HCT116 (cell line): Measurements from ENCODE around the gene RAC2. TPM values are rescaled to one million over a fixed set of nuclear protein-coding genes. Genes with fewer than 3 reads are reported as not detected.

Experiments
- ATAC-seq: fragments of 200-7000 bp; cut with Tn5 transposase; 2 replicates; pipeline ENCODE4 v1.9.1; 2020; ENCODE audit warnings: mild to moderate bottlenecking, moderate library complexity
- BruUV-seq: library from RNA; stranded (reverse); fragments of 400-500 nt; replicated peaks from 2 replicates; lab custom pipeline; 2021; lab: Mats Ljungman, UMichigan
- CTCF ChIA-PET: fragments of 300-600 bp; sonication (Branson Sonifier 250); formaldehyde crosslinking; loops from one replicate; lab custom pipeline; 2021; ENCODE audit warnings: antibody characterized with exemption; lab: Charles Lee
- POLR2A ChIA-PET: fragments of 300-600, 350-600 bp; sonication (Branson Sonifier 250); formaldehyde crosslinking; loops from one replicate; lab custom pipeline; 2021; ENCODE audit warnings: antibody characterized with exemption; lab: Charles Lee
- RAD21 ChIA-PET, 2 experiments: fragments of 300-600 bp; sonication (Branson Sonifier 250); formaldehyde crosslinking; loops; one replicate each; lab custom pipeline; 2023; ENCODE audit warnings: low total read pairs in 2 of 2; ENCODE audit not compliant: uncharacterized antibody in 2 of 2, unreplicated experiment in 2 of 2, low non-redundant PET in 1 of 2; lab: Charles Lee
- DNase-seq: peaks from one replicate; pipeline ENCODE4 v3.0.0-alpha.2; 2010; ENCODE audit warnings: low read depth, low spot score
- H2AFZ ChIP-seq: fragments of 200-600 bp; shearing (Covaris generic), sonication (generic); 2 replicates; pipeline ENCODE4 v1.6.1; 2017; ENCODE audit warnings: low read depth, mixed run types, mixed read lengths, antibody characterized with exemption, low read length; ENCODE audit not compliant: poor library complexity, severe bottlenecking
- H3K27ac ChIP-seq: 2 replicates; pipeline ENCODE4 v1.5.1; 2012; ENCODE audit warnings: low read depth, low read length
- H3K27me3 ChIP-seq: fragments of 200-600 bp; sonication (generic); 2 replicates; pipeline ENCODE4 v1.6.1; 2016; ENCODE audit warnings: mixed run types, low read length, mixed read lengths; ENCODE audit not compliant: insufficient read depth
- H3K36me3 ChIP-seq, 2 experiments: fragments of 200-500 bp in 1 of 2; fragments of 200-600 bp in 1 of 2; sonication (Bioruptor generic) in 1 of 2; sonication (generic) in 1 of 2; 2 replicates each; pipeline versions ENCODE4 v1.5.1 to v1.6.1; 2014 to 2016; ENCODE audit warnings: low read length in 2 of 2, inconsistent platforms in 1 of 2, mixed read lengths in 1 of 2, mixed run types in 1 of 2; ENCODE audit not compliant: insufficient read depth in 2 of 2, control insufficient read depth in 1 of 2
- H3K4me1 ChIP-seq, 2 experiments: fragments of 200-600 bp in 1 of 2; sonication (generic) in 1 of 2; 2 replicates each; pipeline versions ENCODE4 v1.5.1 to v1.6.1; 2012 to 2017; ENCODE audit warnings: low read length in 2 of 2, inconsistent platforms in 1 of 2, mild to moderate bottlenecking in 1 of 2, mixed read lengths in 1 of 2, mixed run types in 1 of 2, moderate library complexity in 1 of 2; ENCODE audit not compliant: insufficient read depth in 2 of 2, control insufficient read depth in 1 of 2
- H3K4me2 ChIP-seq: fragments of 200-600 bp; sonication (generic); 2 replicates; pipeline ENCODE4 v1.6.1; 2017; ENCODE audit warnings: mixed run types, low read length, mixed read lengths
- H3K4me3 ChIP-seq, 2 experiments: fragments of 200-600 bp in 1 of 2; sonication (generic) in 1 of 2; replicated peaks in 1 of 2; 2 replicates each; pipeline ENCODE4 v1.5.1; 2011 to 2016; ENCODE audit warnings: low read length in 2 of 2, control low read depth in 1 of 2, low read depth in 1 of 2, mild to moderate bottlenecking in 1 of 2, mixed read lengths in 1 of 2, mixed run types in 1 of 2
- H3K79me2 ChIP-seq: fragments of 200-600 bp; sonication (generic); 2 replicates; pipeline ENCODE4 v1.6.1; 2017; ENCODE audit warnings: mild to moderate bottlenecking, mixed run types, low read length, moderate library complexity, mixed read lengths; ENCODE audit not compliant: insufficient read depth
- H3K9ac ChIP-seq: fragments of 200-600 bp; sonication (generic); 2 replicates; pipeline ENCODE4 v1.6.1; 2016; ENCODE audit warnings: low read length, mixed read lengths
- H3K9me2 ChIP-seq: fragments of 200-600 bp; sonication (generic), shearing (Covaris generic); 2 replicates; pipeline ENCODE4 v1.6.1; 2017; ENCODE audit warnings: mixed run types, mild to moderate bottlenecking, moderate library complexity; ENCODE audit not compliant: insufficient read depth
- H3K9me3 ChIP-seq, 2 experiments: fragments of 200-500 bp in 1 of 2; fragments of 200-600 bp in 1 of 2; sonication (Bioruptor generic) in 1 of 2; sonication (generic) in 1 of 2; 2 replicates each; pipeline ENCODE4 v1.6.1; 2014 to 2017; ENCODE audit warnings: low read length in 2 of 2, mixed read lengths in 2 of 2, inconsistent platforms in 1 of 2, low read depth in 1 of 2, mild to moderate bottlenecking in 1 of 2, mixed run types in 1 of 2, moderate library complexity in 1 of 2; ENCODE audit not compliant: control insufficient read depth in 1 of 2, insufficient read depth in 1 of 2
- H4K20me1 ChIP-seq: fragments of 200-600 bp; sonication (generic), shearing (Covaris generic); 2 replicates; pipeline ENCODE4 v1.6.1; 2017; ENCODE audit warnings: mixed run types, mild to moderate bottlenecking, moderate library complexity; ENCODE audit not compliant: insufficient read depth
- CEBPB ChIP-seq: IDR thresholded peaks from 2 replicates; pipeline ENCODE4 v1.6.1; 2012; ENCODE audit warnings: low read depth
- JUND ChIP-seq: IDR thresholded peaks from 2 replicates; pipeline ENCODE4 v1.6.1; 2012
- POLR2A ChIP-seq: IDR thresholded peaks from 2 replicates; pipeline ENCODE4 v1.7.0; 2011; ENCODE audit warnings: borderline replicate concordance; ENCODE audit not compliant: insufficient read depth, insufficient read length; ENCODE audit errors: extremely low read depth
- SRF ChIP-seq: IDR thresholded peaks from 2 replicates; pipeline ENCODE4 v1.6.1; 2012; ENCODE audit warnings: low read depth
- ZNF274 ChIP-seq: fragments of 200-500 bp; sonication (Bioruptor generic); IDR thresholded peaks from 2 replicates; pipeline ENCODE4 v1.6.1; 2014; ENCODE audit warnings: mild to moderate bottlenecking, low read depth, low read length, inconsistent platforms
- intact Hi-C: fragments of 100-400 bp; cut with micrococcal nuclease; formaldehyde crosslinking; loops from 2 replicates; pipeline ENCODE4 v1.10.0; 2022
- total RNA-seq: library from RNA; stranded (reverse); gene quantifications from one replicate; pipeline ENCODE4 v1.2.1, GENCODE V29; 2021; ENCODE audit not compliant: unreplicated experiment
- TF ChIP-seq, protein P1 (sequence below): IDR thresholded peaks from 2 replicates; pipeline ENCODE4 v1.6.1; 2011; ENCODE audit warnings: mild to moderate bottlenecking, low read length, moderate library complexity; ENCODE audit not compliant: insufficient replicate concordance; ENCODE audit errors: extremely low read depth

The RAC2 gene
- total RNA-seq, 1 experiment from 2014 or later: 62.0 TPM

GRCh38 chr22:37288521-37288920, 44.5 kb upstream of the RAC2 start:
- no peak overlapping the region for H3K9ac ChIP-seq
- H2AFZ ChIP-seq: no peak overlapping the region
- no peak for ATAC-seq
- H3K27ac ChIP-seq: no peak overlapping the region
- H3K9me2 ChIP-seq: no peaks in the 10 kb centered on the region
- POLR2A ChIA-PET: no interaction called here
- H3K4me3 ChIP-seq: no peak overlapping the region
- DNase-seq: no peak
- RAD21 ChIA-PET: no interaction called here
- H3K27me3 ChIP-seq: no peaks in the 10 kb centered on the region
- no peaks in the 10 kb centered on the region for H4K20me1 ChIP-seq
- H3K9me3 ChIP-seq: peaks cover 0 to 9% of the 10 kb centered on the region in 2 experiments; a peak in 1 of 4 replicates
- H3K36me3 ChIP-seq: no peaks in the 10 kb centered on the region
- no TSS peak for BruUV-seq
- intact Hi-C loops: no loop called here
- H3K4me1 ChIP-seq: peaks cover 5 to 15% of the 10 kb centered on the region in 2 experiments; a peak in 1 of 4 replicates
- no peak for TF ChIP-seq JUND
- H3K79me2 ChIP-seq: no peaks in the 10 kb centered on the region
- H3K4me2 ChIP-seq: no peak overlapping the region
- CTCF ChIA-PET: no interaction called here

GRCh38 chr22:37287550-37287951, 43.5 kb upstream of the RAC2 start:
- RAD21 ChIA-PET: no interaction called here
- H3K4me3 ChIP-seq: no peak overlapping the region
- intact Hi-C loops: no loop called here
- no peaks in the 10 kb centered on the region for H3K36me3 ChIP-seq
- H3K27ac ChIP-seq: no peak overlapping the region
- no peaks in the 10 kb centered on the region for H3K9me2 ChIP-seq
- peaks cover 0 to 9% of the 10 kb centered on the region in 2 experiments; a peak in 1 of 4 replicates for H3K9me3 ChIP-seq
- H3K4me2 ChIP-seq: no peak overlapping the region
- DNase-seq: no peak
- H2AFZ ChIP-seq: no peak overlapping the region
- POLR2A ChIA-PET: no interaction called here
- H3K9ac ChIP-seq: no peak overlapping the region
- no peaks in the 10 kb centered on the region for H4K20me1 ChIP-seq
- TF ChIP-seq CEBPB: no peak
- no peak for TF ChIP-seq POLR2A
- no peak for TF ChIP-seq SRF
- TF ChIP-seq ZNF274: no peak
- TF ChIP-seq, protein P1, sequence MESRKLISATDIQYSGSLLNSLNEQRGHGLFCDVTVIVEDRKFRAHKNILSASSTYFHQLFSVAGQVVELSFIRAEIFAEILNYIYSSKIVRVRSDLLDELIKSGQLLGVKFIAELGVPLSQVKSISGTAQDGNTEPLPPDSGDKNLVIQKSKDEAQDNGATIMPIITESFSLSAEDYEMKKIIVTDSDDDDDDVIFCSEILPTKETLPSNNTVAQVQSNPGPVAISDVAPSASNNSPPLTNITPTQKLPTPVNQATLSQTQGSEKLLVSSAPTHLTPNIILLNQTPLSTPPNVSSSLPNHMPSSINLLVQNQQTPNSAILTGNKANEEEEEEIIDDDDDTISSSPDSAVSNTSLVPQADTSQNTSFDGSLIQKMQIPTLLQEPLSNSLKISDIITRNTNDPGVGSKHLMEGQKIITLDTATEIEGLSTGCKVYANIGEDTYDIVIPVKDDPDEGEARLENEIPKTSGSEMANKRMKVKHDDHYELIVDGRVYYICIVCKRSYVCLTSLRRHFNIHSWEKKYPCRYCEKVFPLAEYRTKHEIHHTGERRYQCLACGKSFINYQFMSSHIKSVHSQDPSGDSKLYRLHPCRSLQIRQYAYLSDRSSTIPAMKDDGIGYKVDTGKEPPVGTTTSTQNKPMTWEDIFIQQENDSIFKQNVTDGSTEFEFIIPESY: no peak
- H3K4me1 ChIP-seq: peaks cover 6 to 22% of the 10 kb centered on the region in 2 experiments
- H3K27me3 ChIP-seq: no peaks in the 10 kb centered on the region
- CTCF ChIA-PET: no interaction called here
- H3K79me2 ChIP-seq: no peaks in the 10 kb centered on the region
- BruUV-seq: no TSS peak
- peak; percentile 63 for ATAC-seq
